ENCODE data around the gene PDZD2.
A peak's percentile ranks its signal among the peaks of the same experiment; 100 is the strongest.

The PDZD2 gene

DNA sequence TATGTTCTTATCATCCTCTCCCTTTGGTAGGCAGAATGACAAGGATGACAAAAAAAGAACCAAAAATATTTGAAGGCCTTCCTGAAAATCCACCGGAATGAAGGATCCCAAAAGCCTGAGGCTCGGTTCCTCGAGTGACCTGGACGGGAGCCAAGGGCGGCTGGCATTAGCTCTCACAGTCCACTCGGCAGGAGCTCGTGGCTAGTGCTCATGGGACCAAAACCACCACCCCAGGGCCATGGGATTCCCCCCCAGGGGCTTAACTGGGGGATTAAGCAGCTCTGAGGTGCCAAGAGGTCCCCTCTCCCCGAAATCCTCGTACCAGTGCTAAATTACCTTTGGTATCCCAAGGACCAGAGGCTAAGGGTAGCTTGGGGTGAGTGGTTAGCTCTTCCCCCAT lies 586 bp upstream of the PDZD2 start:
- DNase-seq (ENCODE audit: low spot score): no peak

DNA sequence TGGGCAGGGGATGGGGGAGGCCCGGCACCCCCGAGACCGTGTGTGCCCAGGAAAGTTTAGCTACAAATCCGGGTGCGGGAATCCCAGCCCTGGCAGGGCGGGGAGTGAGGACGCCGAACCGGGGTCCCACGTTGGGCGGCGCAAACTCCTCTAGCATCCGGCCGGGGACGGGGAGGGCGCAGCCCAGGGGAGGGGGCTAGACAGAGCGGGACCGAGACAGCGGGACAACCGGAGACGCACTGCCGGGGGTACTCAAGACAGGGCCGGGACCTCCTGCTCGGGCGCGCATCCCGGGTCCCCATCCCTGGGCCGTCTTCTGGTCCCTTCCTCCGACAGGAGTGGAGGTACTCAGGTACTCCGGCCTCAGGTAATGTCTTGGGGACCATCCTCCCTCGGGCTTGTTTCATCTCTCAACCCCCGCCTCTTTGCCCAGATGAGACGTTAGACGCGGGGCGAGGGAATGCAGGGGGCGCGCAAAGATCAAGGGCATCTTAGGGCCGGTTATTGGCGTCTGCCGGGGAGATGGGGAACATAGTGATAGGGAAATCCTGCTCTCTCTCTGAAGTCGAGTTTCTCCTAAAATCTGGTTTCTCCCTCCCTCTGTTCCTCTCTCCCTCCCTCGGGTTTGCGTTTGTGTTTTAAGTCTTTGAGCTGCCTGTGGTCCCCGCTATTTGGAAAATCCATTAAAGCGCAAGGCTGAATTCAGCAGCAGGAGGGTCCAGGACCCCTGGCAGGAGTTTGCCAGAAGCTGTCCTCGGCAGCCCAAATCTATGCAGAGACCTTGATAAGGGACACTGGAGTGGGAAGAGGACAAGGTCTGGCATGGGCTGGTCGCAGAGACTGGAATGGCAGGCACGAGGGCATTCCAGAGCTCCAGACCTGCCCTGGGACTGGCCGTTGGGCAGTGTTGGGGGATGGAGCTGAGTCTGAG lies 815 bp downstream of the PDZD2 start:
- no peak for DNase-seq (ENCODE audit: low spot score)

GRCh38 chr5:31640573-31640972 lies 1.6 kb downstream of the PDZD2 start:
- DNase-seq (ENCODE audit: low spot score): no peak

- DNase-seq (ENCODE audit: low spot score): no peak
Measured at GRCh38 chr5:31641059-31641458, 2.1 kb downstream of the PDZD2 start.

DNA sequence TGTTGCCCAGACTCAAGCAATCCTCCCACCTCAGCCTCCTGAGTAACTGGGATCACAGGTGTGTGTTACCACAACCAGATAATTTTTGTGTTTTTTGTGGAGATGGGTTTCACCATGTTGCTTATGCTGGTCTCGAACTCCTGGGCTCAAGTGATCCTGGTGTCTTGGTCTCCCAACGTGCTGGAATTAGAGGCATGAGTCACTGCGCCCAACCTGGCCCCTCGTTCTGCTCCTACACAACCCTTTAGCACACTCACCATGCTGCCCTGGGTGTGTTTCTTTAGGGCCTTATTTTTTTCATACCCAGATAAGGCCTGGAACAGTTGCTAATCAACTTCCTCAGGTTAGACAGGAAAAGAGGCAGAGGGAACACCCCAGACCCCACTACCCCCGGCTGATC lies 2.6 kb downstream of the PDZD2 start:
- no peak for DNase-seq (ENCODE audit: low spot score)

- no peak for DNase-seq (ENCODE audit: low spot score)
Measured at GRCh38 chr5:31645420-31646081, 6.6 kb downstream of the PDZD2 start.

GRCh38 chr5:31648326-31648725 lies 9.4 kb downstream of the PDZD2 start:
- DNase-seq (ENCODE audit: low spot score): no peak

- no peak for DNase-seq (ENCODE audit: low spot score)
Measured at GRCh38 chr5:31651241-31651640, 12.3 kb downstream of the PDZD2 start.

DNA sequence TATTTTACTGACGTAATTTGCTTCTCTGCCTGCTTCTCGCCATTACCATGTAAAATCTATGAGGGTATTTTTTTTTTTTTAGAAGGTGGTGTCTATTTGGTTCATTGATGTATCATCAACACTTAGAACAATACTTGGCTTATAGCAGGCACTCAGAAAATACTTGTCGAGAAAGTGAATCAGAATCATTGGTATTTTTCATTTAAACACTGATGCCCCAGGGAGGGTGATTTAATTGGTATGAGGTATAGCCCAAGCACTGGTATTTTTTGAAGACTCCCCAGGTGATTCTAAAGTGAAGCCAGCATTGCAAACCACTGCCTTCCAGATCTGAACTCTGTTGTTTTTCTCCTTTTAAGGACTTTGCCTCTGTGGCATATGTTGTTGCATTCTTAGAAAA lies 16.6 kb downstream of the PDZD2 start:
- DNase-seq (ENCODE audit: low spot score): no peak

DNA sequence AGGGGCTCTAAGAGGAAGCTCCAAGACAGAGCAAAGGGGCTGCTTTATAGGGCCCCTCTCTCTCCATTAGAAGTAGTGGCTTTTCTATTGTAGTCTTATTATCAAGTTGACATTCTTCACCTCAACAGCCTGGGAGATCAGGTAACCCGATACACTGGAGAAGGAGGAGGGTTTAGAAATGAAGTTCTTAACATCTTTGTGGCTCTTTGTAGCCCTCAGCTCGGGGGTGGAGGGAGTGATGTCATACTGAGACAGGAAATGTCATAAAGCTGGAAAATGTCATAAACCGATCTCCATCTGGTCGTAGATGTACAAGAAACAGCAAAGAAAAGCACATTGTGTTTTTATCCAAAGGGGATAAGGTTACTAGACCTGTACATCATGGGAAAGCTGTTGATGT lies 17.9 kb downstream of the PDZD2 start:
- DNase-seq (ENCODE audit: low spot score): no peak

- DNase-seq (ENCODE audit: low spot score): no peak
Measured at GRCh38 chr5:31657315-31657979, 18.5 kb downstream of the PDZD2 start.

GRCh38 chr5:31661257-31661656 lies 22.3 kb downstream of the PDZD2 start:
- DNase-seq (ENCODE audit: low spot score): no peak

DNA sequence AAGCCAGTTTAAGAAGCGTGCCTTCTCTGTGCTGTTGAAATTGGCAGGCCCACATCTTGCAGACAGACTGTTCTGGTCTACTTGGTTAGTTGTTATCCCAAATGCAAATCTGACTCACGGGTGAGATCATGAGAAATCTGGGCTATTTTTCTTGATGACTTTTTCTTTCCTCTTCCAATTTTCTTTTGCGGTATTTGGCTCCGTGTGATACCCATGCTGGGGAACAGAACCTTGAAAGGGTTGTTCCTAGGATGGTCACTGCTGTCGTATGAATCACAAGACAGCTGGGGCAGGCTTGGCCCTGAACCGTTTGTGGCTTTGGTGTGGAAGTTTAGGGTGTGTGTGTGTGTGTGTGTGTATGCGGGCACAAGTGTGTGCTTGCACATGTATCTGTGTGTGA lies 24.6 kb downstream of the PDZD2 start:
- DNase-seq (ENCODE audit: low spot score): no peak

GRCh38 chr5:31664566-31664965 lies 25.6 kb downstream of the PDZD2 start:
- DNase-seq (ENCODE audit: low spot score): peak; percentile 45

GRCh38 chr5:31671339-31671741 lies 32.4 kb downstream of the PDZD2 start:
- DNase-seq (ENCODE audit: low spot score): no peak

- DNase-seq (ENCODE audit: low spot score): no peak
Measured at GRCh38 chr5:31674371-31674951, 35.5 kb downstream of the PDZD2 start.

GRCh38 chr5:31675472-31675871 lies 36.5 kb downstream of the PDZD2 start:
- no peak for DNase-seq (ENCODE audit: low spot score)

- DNase-seq (ENCODE audit: low spot score): no peak
Measured at GRCh38 chr5:31678180-31678579, 39.2 kb downstream of the PDZD2 start.

DNA sequence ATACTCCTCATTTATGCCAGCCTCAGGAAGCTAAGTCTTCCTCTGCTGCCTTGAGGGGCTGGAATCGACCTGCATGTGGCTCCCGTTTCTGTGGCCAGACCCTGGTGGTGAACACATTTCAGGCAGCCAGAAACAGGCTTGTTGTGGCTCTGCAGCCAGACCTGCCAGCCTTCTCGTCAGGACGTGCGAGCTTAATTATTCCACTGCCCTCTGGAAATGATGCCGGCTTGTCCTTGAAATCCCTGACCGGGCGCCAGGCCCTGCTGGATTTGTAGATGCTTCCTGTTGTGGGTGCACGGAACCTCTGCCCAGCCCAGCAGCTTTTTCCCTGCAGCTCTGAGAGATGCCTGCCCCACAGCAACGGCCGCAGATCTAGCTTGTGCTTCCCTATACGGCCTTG lies 41.6 kb downstream of the PDZD2 start:
- no peak for DNase-seq (ENCODE audit: low spot score)

DNA sequence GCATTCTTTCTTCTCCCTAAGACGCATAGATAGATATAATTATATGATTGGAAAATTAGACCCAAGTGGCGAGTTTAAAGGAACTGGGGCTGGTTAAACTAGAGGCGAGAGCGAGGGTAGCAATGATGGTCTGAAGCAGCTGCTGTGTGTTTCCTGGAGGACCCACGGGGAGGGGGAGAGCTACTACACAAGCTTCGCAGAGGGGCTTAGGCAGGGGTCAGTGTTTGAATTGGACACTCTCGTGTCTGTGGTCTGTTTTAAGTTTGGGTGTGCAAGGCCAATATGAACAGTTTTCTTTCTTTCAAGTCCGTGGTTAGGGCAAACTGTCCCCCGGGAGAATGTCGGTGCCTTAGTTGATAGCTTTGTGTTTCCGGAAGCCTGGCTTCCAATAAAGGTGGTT lies 43.1 kb downstream of the PDZD2 start:
- no peak for DNase-seq (ENCODE audit: low spot score)

GRCh38 chr5:31682851-31683250 lies 43.9 kb downstream of the PDZD2 start:
- no peak for DNase-seq (ENCODE audit: low spot score)

GRCh38 chr5:31688515-31689092 lies 49.7 kb downstream of the PDZD2 start:
- DNase-seq (ENCODE audit: low spot score): no peak
